Stimulated activated memory B cell treated with anti-CD40 and anti-IgM and Interleukin-4, amounts not matched to agents 10 μg/mL and 1 μg/mL and 100 μg/mL, for 72 hours (primary cell): ENCODE measurements around the gene ACE.
A peak's percentile ranks its signal among the peaks of the same experiment; 100 is the strongest.

ENCODE experiments used
- ATAC-seq: fragments of 150-1000 bp; cut with Tn5 transposase; 2 replicates; pipeline ENCODE4 v1.10.0; 2021
- H3K27ac Mint-ChIP-seq: one replicate; pipeline ENCODE4 v1.8.0; 2022; ENCODE audit warnings: mild to moderate bottlenecking, mixed read lengths
- H3K27me3 Mint-ChIP-seq: one replicate; pipeline ENCODE4 v1.8.0; 2022; ENCODE audit warnings: mixed read lengths
- H3K36me3 Mint-ChIP-seq: one replicate; pipeline ENCODE4 v1.8.0; 2022; ENCODE audit warnings: mixed read lengths
- H3K4me1 Mint-ChIP-seq: one replicate; pipeline ENCODE4 v1.8.0; 2022; ENCODE audit warnings: mixed read lengths
- H3K4me3 Mint-ChIP-seq: one replicate; pipeline ENCODE4 v1.8.0; 2022; ENCODE audit warnings: mild to moderate bottlenecking, moderate library complexity, mixed read lengths
- H3K9me3 Mint-ChIP-seq: one replicate; pipeline ENCODE4 v1.8.0; 2022; ENCODE audit warnings: mixed read lengths

Gene ACE

GRCh38 chr17:63440127-63440769 lies 36.6 kb upstream of the ACE start:
- Mint-ChIP-seq H3K9me3 (no peaks in the 10 kb centered on the region), H3K27ac (peak overlapping the region; percentile 20), H3K4me1 (peaks cover 34% of the 10 kb centered on the region), H3K36me3 (no peaks in the 10 kb centered on the region), H3K27me3 (no peaks in the 10 kb centered on the region), H3K4me3 (no peak overlapping the region)
- ATAC-seq = no peak

- no peak for ATAC-seq
- Mint-ChIP-seq H3K4me1 (peaks cover 30% of the 10 kb centered on the region), H3K36me3 (no peaks in the 10 kb centered on the region), H3K9me3 (no peaks in the 10 kb centered on the region), H3K4me3 (no peak overlapping the region), H3K27ac (peak overlapping the region; percentile 20), H3K27me3 (no peaks in the 10 kb centered on the region)
Measured at GRCh38 chr17:63440770-63441335, 36.0 kb upstream of the ACE start.

- Mint-ChIP-seq H3K27ac (no peak overlapping the region), H3K27me3 (no peaks in the 10 kb centered on the region), H3K9me3 (no peaks in the 10 kb centered on the region), H3K36me3 (no peaks in the 10 kb centered on the region), H3K4me1 (peaks cover 26% of the 10 kb centered on the region), H3K4me3 (no peak overlapping the region)
- ATAC-seq = no peak
Measured at GRCh38 chr17:63441654-63442053, 35.2 kb upstream of the ACE start.

- no peak for ATAC-seq
Measured at GRCh38 chr17:63442074-63442473, 34.8 kb upstream of the ACE start.

GRCh38 chr17:63442549-63443035 lies 34.3 kb upstream of the ACE start:
- Mint-ChIP-seq H3K4me1 (peaks cover 26% of the 10 kb centered on the region), H3K27ac (peak overlapping the region; percentile 54), H3K27me3 (no peaks in the 10 kb centered on the region), H3K36me3 (no peaks in the 10 kb centered on the region), H3K4me3 (no peak overlapping the region), H3K9me3 (no peaks in the 10 kb centered on the region)
- ATAC-seq = no peak

More at GRCh38 chr17:63442074-63442473, 34.8 kb upstream of the ACE start:
- H3K9me3 Mint-ChIP-seq = no peaks in the 10 kb centered on the region
- H3K4me1 Mint-ChIP-seq = peaks cover 26% of the 10 kb centered on the region
- no peak overlapping the region for H3K4me3 Mint-ChIP-seq
- H3K27me3 Mint-ChIP-seq = no peaks in the 10 kb centered on the region
- no peaks in the 10 kb centered on the region for H3K36me3 Mint-ChIP-seq
- peak overlapping the region; percentile 54 for H3K27ac Mint-ChIP-seq

GRCh38 chr17:63443053-63443452 lies 33.8 kb upstream of the ACE start:
- no peaks in the 10 kb centered on the region for H3K27me3 Mint-ChIP-seq

GRCh38 chr17:63444457-63444856 lies 32.4 kb upstream of the ACE start:
- ATAC-seq = no peak
- H3K9me3 Mint-ChIP-seq = no peaks in the 10 kb centered on the region
- H3K4me1 Mint-ChIP-seq = peaks cover 24% of the 10 kb centered on the region
- no peaks in the 10 kb centered on the region for H3K27me3 Mint-ChIP-seq
- peak overlapping the region; percentile 80 for H3K27ac Mint-ChIP-seq
- H3K4me3 Mint-ChIP-seq = peak overlapping the region; percentile 56
- no peaks in the 10 kb centered on the region for H3K36me3 Mint-ChIP-seq

More at GRCh38 chr17:63443053-63443452, 33.8 kb upstream of the ACE start:
- Mint-ChIP-seq H3K9me3 (no peaks in the 10 kb centered on the region), H3K36me3 (no peaks in the 10 kb centered on the region), H3K27ac (no peak overlapping the region), H3K4me3 (no peak overlapping the region), H3K4me1 (peaks cover 26% of the 10 kb centered on the region)
- ATAC-seq = no peak

- Mint-ChIP-seq H3K36me3 (no peaks in the 10 kb centered on the region), H3K9me3 (no peaks in the 10 kb centered on the region), H3K27me3 (no peaks in the 10 kb centered on the region), H3K27ac (peak overlapping the region; percentile 80), H3K4me3 (peak overlapping the region; percentile 56), H3K4me1 (peaks cover 18% of the 10 kb centered on the region)
- ATAC-seq = no peak
Measured at GRCh38 chr17:63445065-63445464, 31.8 kb upstream of the ACE start.

GRCh38 chr17:63445571-63445953 lies 31.3 kb upstream of the ACE start:
- peaks cover 16% of the 10 kb centered on the region for H3K4me1 Mint-ChIP-seq
- H3K36me3 Mint-ChIP-seq = no peaks in the 10 kb centered on the region
- ATAC-seq = peak; percentile 42
- H3K27me3 Mint-ChIP-seq = no peaks in the 10 kb centered on the region
- no peaks in the 10 kb centered on the region for H3K9me3 Mint-ChIP-seq
- peak overlapping the region; percentile 72 for H3K4me3 Mint-ChIP-seq
- H3K27ac Mint-ChIP-seq = peak overlapping the region; percentile 80

GRCh38 chr17:63445954-63446752 lies 30.7 kb upstream of the ACE start, which contains the start of gene CYB561:
Gene CYB561, minus strand, starts transcription at chr17:63446306. Its CDS starts 8,759 bp downstream, at chr17:63437547.
- H3K27me3 Mint-ChIP-seq = no peaks in the 10 kb centered on the region
- H3K4me3 Mint-ChIP-seq = peak within 1 kb of the TSS; percentile 72
- peak within 1 kb of the TSS; percentile 80 for H3K27ac Mint-ChIP-seq
- no peaks in the 10 kb centered on the region for H3K36me3 Mint-ChIP-seq
- peak; percentile 77 for ATAC-seq
- peaks cover 12% of the 10 kb centered on the region for H3K4me1 Mint-ChIP-seq
- H3K9me3 Mint-ChIP-seq = no peaks in the 10 kb centered on the region

- ATAC-seq = peak; percentile 65
- no peaks in the 10 kb centered on the region for H3K27me3 Mint-ChIP-seq
- no peaks in the 10 kb centered on the region for H3K36me3 Mint-ChIP-seq
- peak overlapping the region; percentile 69 for H3K4me3 Mint-ChIP-seq
- H3K9me3 Mint-ChIP-seq = no peaks in the 10 kb centered on the region
- H3K4me1 Mint-ChIP-seq = peaks cover 12% of the 10 kb centered on the region
- H3K27ac Mint-ChIP-seq = peak overlapping the region; percentile 69
Measured at GRCh38 chr17:63446753-63447470, 29.9 kb upstream of the ACE start.

- Mint-ChIP-seq H3K9me3 (no peaks in the 10 kb centered on the region), H3K4me1 (peaks cover 12% of the 10 kb centered on the region), H3K27ac (peak overlapping the region; percentile 69), H3K36me3 (no peaks in the 10 kb centered on the region), H3K27me3 (no peaks in the 10 kb centered on the region), H3K4me3 (peak overlapping the region; percentile 69)
- no peak for ATAC-seq
Measured at GRCh38 chr17:63447471-63448009, 29.3 kb upstream of the ACE start.

GRCh38 chr17:63448655-63449054 lies 28.2 kb upstream of the ACE start:
- H3K4me3 Mint-ChIP-seq = no peak overlapping the region
- no peaks in the 10 kb centered on the region for H3K36me3 Mint-ChIP-seq
- H3K4me1 Mint-ChIP-seq = peaks cover 12% of the 10 kb centered on the region
- ATAC-seq = no peak
- H3K27me3 Mint-ChIP-seq = no peaks in the 10 kb centered on the region
- no peak overlapping the region for H3K27ac Mint-ChIP-seq
- H3K9me3 Mint-ChIP-seq = no peaks in the 10 kb centered on the region

- H3K4me3 Mint-ChIP-seq = no peak overlapping the region
- ATAC-seq = no peak
- no peak overlapping the region for H3K27ac Mint-ChIP-seq
- peaks cover 5% of the 10 kb centered on the region for H3K4me1 Mint-ChIP-seq
- H3K36me3 Mint-ChIP-seq = no peaks in the 10 kb centered on the region
- no peaks in the 10 kb centered on the region for H3K9me3 Mint-ChIP-seq
- H3K27me3 Mint-ChIP-seq = peaks cover 16% of the 10 kb centered on the region
Measured at GRCh38 chr17:63450551-63450950, 26.3 kb upstream of the ACE start.

GRCh38 chr17:63451150-63451549 lies 25.7 kb upstream of the ACE start:
- Mint-ChIP-seq H3K27ac (no peak overlapping the region), H3K9me3 (no peaks in the 10 kb centered on the region), H3K4me1 (peaks cover 5% of the 10 kb centered on the region), H3K36me3 (no peaks in the 10 kb centered on the region), H3K27me3 (peaks cover 16% of the 10 kb centered on the region), H3K4me3 (no peak overlapping the region)
- no peak for ATAC-seq
